AG04450 (cell line): ENCODE results near the gene ZNF674. TPM values are rescaled to one million over a fixed set of nuclear protein-coding genes. Genes with fewer than 3 reads are reported as not detected.

Experiments
- CTCF ChIA-PET: fragments of 300-600, 350-600 bp; formaldehyde crosslinking; extraction: SDS; loops from one replicate; lab custom pipeline; 2022; ENCODE audit warnings: antibody characterized with exemption, inconsistent platforms; lab: Charles Lee
- POLR2A ChIA-PET: fragments of 350-600 bp; formaldehyde crosslinking; extraction: SDS; loops from one replicate; lab custom pipeline; 2021; ENCODE audit warnings: antibody characterized with exemption, inconsistent platforms; lab: Yijun Ruan, JAX
- DNase-seq: peaks from one replicate; pipeline ENCODE4 v3.0.0-alpha.2; 2011; ENCODE audit warnings: low read depth, low spot score
- H3K27ac ChIP-seq: one replicate; pipeline ENCODE4 v1.5.1; 2012; ENCODE audit warnings: low read depth, low read length, control low read depth
- H3K27me3 ChIP-seq: one replicate; pipeline ENCODE4 v1.6.0; 2012; ENCODE audit warnings: low read length; ENCODE audit not compliant: control insufficient read depth, insufficient read depth
- H3K4me3 ChIP-seq: 2 replicates; pipeline ENCODE4 v1.5.1; 2011; ENCODE audit warnings: mild to moderate bottlenecking, low read depth, low read length, control low read depth
- H3K9me3 ChIP-seq: 2 replicates; pipeline ENCODE4 v1.5.1; 2012; ENCODE audit warnings: low read length; ENCODE audit not compliant: control insufficient read depth, insufficient read depth
- polyA plus RNA-seq: library from polyadenylated mRNA; depleted of rRNA; stranded (reverse); fragments of >200 nt; gene quantifications from 2 replicates; pipeline ENCODE4 v1.2.3, GENCODE V29; 2011
- TF ChIP-seq, protein P1 (sequence below): IDR thresholded peaks from 2 replicates; pipeline ENCODE4 v1.5.1; 2011; ENCODE audit warnings: low read depth, low read length, control low read depth, inconsistent platforms

Gene ZNF674
- polyA plus RNA-seq, 1 experiment = 4.1 TPM

- TF ChIP-seq, protein P1, sequence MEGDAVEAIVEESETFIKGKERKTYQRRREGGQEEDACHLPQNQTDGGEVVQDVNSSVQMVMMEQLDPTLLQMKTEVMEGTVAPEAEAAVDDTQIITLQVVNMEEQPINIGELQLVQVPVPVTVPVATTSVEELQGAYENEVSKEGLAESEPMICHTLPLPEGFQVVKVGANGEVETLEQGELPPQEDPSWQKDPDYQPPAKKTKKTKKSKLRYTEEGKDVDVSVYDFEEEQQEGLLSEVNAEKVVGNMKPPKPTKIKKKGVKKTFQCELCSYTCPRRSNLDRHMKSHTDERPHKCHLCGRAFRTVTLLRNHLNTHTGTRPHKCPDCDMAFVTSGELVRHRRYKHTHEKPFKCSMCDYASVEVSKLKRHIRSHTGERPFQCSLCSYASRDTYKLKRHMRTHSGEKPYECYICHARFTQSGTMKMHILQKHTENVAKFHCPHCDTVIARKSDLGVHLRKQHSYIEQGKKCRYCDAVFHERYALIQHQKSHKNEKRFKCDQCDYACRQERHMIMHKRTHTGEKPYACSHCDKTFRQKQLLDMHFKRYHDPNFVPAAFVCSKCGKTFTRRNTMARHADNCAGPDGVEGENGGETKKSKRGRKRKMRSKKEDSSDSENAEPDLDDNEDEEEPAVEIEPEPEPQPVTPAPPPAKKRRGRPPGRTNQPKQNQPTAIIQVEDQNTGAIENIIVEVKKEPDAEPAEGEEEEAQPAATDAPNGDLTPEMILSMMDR = no peak
- H3K27ac ChIP-seq = no peak overlapping the region
- ChIA-PET CTCF (interaction anchor here (0.6 kb wide), 1 partner anchor 185 kb away, joined by 3 read pairs; no protein-coding TSS in a partner anchor), POLR2A (no interaction called here)
- no peaks in the 10 kb centered on the region for H3K9me3 ChIP-seq
- peak overlapping the region; percentile 62 for H3K4me3 ChIP-seq
- no peak for DNase-seq
- H3K27me3 ChIP-seq = no peaks in the 10 kb centered on the region
Observed at GRCh38 chrX:46574774-46575381, 29.7 kb upstream of the ZNF674 start.

DNA sequence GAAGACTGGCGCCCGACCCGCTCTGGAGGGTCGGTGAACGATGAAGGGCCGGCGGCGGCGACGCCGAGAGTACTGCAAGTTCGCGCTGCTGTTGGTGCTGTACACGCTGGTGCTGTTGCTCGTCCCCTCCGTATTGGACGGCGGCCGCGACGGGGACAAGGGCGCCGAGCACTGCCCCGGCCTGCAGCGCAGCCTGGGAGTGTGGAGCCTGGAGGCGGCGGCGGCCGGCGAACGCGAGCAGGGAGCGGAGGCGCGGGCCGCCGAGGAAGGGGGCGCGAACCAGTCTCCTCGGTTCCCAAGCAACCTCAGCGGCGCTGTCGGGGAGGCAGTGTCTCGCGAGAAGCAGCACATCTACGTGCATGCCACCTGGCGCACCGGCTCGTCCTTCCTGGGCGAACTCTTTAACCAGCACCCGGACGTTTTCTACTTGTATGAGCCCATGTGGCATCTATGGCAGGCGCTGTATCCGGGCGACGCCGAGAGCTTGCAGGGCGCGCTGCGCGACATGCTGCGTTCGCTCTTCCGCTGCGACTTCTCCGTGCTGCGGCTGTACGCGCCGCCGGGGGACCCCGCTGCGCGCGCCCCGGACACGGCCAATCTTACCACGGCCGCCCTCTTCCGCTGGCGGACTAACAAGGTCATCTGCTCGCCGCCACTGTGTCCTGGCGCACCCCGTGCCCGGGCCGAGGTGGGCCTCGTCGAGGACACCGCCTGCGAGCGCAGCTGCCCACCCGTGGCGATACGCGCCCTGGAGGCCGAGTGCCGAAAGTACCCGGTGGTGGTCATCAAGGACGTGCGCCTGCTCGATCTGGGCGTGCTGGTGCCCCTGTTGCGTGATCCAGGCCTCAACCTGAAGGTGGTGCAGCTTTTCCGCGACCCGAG lies 28.9 kb upstream of the ZNF674 start:
- ChIA-PET CTCF (interaction anchor here (0.6 kb wide), 1 partner anchor 185 kb away, joined by 3 read pairs; no protein-coding TSS in a partner anchor), POLR2A (no interaction called here)
- no peaks in the 10 kb centered on the region for H3K9me3 ChIP-seq
- no peaks in the 10 kb centered on the region for H3K27me3 ChIP-seq
- no peak for DNase-seq
- TF ChIP-seq, protein P1 = no peak
- H3K4me3 ChIP-seq = peak overlapping the region; percentile 62
- peak overlapping the region; percentile 31 for H3K27ac ChIP-seq

DNA sequence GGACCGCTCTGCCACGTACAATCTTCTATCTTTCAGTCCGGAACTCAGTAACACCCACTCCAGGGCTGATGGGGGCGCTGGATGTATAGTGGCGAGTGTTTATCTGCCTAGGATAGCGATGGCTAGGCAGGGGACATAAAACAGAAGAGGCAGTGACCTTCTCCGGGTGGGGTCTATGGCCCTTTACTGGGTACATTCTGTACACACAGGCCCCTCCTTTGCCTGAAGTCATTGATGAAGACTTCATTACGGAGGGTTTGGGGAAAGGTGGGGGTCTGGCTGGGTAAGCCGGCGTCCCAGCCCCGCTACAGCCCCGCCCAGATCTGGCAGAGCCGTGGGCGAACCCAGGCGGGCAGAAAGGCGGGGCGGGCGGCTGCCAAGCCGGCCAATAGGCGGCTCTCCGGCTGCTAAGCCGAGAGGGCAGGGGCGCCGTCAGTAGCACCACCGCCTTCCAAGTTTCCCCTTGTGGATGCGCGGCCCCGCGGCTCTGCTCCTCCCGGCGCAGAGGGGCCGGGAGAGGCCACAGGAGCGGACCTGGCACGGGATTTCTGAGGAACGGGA lies 28.2 kb upstream of the ZNF674 start, which contains the start of gene CHST7:
TSS of gene CHST7 (plus strand) at position 435 of the 561 bp plus-strand sequence. CDS start 167 bp downstream, outside the sequence.
- H3K9me3 ChIP-seq = no peaks in the 10 kb centered on the region
- POLR2A ChIA-PET = no interaction called here
- peak within 1 kb of the TSS; percentile 62 for H3K4me3 ChIP-seq
- H3K27me3 ChIP-seq = no peaks in the 10 kb centered on the region
- H3K27ac ChIP-seq = peak within 1 kb of the TSS; percentile 47
- no peak for DNase-seq
- CTCF ChIA-PET = interaction anchor here (1.3 to 1.4 kb wide), 2 partner anchors 113 to 223 kb away, joined by 3 to 5 read pairs; no protein-coding TSS in a partner anchor
- TF ChIP-seq, protein P1 = peak; percentile 44; the same call in 1 of the 2 replicates

GRCh38 chrX:46572340-46572936 lies 27.2 kb upstream of the ZNF674 start:
- CTCF ChIA-PET = interaction anchor here (1.3 to 1.4 kb wide), 2 partner anchors 114 to 224 kb away, joined by 3 to 5 read pairs; no protein-coding TSS in a partner anchor
- H3K27me3 ChIP-seq = no peaks in the 10 kb centered on the region
- POLR2A ChIA-PET = no interaction called here
- H3K9me3 ChIP-seq = no peaks in the 10 kb centered on the region
- TF ChIP-seq, protein P1 = no peak
- H3K4me3 ChIP-seq = no peak overlapping the region
- no peak overlapping the region for H3K27ac ChIP-seq
- DNase-seq = no peak
